Activated CD8-positive, alpha-beta memory T cell treated with anti-CD3 and anti-CD28 coated beads, Interleukin-2, amount 50 U/mL, for 1 hour (primary cell): ENCODE results near the gene PRKCZ.

Experiments used
- DNase-seq: peaks from one replicate; pipeline ENCODE4 v3.0.0-alpha.2; 2020; ENCODE audit errors: extremely low read depth

PRKCZ gene

DNA sequence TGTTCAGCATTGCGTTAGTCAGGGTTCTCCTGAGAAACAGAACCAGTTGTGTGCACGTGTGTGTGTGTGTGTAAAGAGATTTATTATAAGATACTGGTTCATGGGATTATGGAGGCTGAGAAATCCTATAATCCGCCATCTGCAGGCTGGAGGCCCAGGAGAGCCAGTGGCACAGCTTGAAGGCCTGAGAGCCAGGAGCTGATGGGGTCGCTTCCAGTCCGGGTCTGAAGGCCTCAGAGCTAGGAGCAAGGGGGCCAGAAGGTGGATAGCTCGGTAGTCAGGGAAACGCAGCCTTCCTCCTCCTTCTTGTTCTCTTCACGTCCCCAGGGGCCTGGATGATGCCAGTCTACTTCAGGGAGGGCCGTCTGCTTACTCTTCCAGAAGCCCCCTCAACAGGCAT is 106.7 kb downstream of the PRKCZ start:
- no peak for DNase-seq

DNA sequence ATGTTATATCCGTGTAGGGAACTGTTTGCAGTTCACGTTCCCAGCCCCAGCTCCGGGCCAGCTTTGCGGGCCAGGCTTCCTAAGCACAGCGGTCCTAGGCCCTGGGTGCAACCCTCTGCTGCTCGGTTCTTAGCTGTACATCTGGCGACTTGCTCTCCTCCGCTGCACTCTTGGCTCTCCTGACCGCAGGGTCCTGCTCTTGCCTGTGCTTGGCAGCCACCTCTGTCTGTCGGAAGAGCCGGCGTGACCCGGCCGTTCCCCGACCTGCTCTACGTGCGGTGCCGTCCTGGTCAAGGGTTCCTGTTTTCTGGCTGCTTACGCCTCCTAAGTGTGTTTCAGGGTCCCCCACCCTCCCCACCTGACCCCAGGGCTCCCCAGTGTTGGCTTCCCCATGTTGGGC is 107.6 kb downstream of the PRKCZ start:
- DNase-seq: no peak

DNA sequence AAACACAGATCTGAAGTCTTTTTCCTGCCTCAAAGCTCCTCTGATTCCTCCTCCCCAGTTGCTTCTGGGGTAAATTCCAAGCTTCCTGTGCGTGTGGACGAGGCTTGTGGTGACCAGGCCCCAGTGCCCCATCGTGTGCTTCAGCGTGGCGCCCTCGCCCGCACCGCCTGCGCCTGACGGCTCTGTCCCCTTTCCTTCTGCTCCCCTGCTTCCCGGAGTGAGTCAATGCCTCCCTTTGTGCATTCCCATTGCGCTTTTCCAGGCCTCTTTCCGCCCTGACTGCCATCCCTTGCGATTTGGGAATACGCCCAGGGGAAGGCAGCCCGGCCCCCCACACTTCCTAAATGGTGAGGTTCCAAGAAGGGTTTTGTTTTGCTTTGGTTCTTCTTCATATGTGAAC is 108.1 kb downstream of the PRKCZ start:
- DNase-seq: no peak

DNA sequence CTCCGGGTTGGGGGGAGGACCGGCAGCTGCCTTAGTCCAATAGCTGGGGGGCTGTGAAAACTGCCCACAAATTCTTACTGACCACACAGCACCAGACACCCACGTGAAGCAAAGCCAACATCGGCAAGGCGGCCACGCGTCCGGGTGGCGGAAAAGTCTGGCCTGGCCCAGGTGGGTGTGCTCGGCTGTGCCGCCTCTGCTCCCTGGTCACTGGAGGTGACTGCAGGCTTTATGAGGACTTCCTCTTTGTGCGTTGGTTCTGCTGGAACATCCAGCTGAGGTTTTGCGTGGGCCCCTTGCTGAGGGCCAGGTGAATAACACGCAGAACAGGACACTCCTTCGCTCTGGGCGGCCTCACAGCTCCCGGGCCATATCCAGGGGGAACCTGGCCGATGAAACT is 108.9 kb downstream of the PRKCZ start:
- no peak for DNase-seq

DNA sequence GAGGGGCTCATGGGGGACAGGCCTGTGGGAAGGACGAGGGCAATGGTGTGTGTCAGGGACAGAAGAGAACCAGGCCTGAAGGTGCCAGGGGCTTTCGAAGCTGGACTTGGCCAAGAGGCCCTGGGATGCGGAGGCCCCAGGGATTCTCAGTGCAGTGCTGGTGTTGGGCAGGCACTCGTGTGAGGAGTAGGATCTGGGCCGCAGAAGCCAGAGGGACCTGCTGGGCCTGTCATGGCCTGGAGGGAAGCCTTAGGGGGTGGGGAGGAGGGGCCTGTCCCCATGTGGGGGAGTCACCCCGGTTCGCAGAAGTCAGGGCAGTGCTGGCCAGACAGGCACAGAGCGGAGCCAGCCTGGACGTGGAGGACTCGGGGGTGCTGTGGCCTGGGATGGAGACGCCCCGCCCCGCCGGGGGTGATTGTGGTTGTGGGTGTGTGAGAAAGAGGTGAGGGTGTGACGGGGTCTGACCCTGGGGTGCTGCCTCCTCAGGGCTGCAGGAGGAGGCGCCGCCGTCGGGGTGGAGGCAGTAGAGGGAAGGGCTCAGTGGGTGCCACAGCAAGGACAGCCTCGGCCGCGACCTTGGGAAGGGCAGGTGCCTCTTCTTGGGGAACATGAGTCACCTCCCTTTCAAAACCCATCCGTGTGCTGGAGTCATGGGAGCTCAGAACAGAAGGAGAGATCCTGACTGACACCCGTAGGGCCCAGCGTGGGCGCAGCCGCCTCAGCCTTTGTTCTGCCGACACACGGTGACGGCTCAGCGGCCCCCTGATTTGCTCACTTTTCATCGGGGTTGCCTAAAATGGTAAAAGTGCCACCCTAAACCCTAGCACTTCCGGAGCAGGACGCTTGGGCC is 110.5 kb downstream of the PRKCZ start:
- DNase-seq: no peak

DNA sequence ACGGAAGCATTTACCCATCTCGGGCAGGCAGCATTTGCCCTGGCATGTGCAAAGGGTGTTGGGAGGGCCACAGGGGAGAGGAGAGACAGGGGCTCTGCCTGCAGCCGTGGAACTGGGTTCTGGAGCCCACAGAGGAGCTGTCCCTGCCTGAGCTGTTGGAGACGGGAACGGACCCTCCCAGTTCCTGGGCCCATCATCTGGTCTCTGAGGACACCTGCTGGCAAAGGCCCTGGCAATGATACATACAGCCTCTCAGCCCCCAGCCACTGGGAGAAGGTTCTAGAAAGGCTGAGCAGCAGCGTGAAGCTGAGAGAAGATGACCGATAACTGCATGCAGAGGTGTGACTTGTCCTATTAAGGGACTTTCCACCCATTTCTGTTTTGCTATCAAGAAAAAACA is 113.0 kb downstream of the PRKCZ start:
- no peak for DNase-seq

DNA sequence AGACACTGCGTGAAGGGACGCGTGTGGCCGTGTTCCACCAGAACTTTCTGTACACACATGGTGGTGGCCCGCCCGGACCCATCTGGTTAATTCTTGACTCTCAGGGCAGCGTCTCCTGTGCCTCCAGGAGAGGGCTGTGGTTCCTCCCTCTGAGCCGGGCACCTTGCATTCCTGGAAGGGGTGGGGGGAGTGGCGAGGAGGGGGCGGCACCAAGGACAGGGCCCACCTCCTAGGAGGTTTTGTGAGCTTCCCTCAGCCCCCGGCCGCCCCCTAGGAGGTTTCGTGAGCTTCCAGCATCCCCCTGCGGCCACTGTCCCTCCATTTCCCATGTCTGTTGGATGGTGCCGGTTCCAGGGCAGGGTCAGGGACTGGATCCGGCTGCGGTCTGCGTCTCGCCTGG is 115.4 kb downstream of the PRKCZ start:
- DNase-seq: no peak

DNA sequence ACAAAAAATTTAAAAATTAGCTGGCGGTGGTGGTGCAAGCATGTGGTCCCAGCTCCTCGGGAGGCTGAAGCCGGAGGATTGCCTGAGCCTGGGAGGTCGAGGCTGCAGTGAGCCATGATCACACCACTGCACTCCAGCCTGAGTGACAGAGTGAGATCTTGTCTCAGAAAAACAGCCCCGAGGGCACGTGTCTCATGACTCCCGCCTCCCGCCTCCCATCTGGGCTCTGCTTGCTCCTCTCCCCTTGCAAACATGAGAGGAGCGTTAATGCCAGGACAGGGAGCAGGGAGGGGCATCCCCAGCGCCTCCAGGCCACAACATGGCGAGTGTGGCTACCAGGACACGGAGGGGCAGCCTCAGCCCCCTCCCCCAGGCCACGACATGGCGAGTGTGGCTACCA is 116.0 kb downstream of the PRKCZ start:
- no peak for DNase-seq

DNA sequence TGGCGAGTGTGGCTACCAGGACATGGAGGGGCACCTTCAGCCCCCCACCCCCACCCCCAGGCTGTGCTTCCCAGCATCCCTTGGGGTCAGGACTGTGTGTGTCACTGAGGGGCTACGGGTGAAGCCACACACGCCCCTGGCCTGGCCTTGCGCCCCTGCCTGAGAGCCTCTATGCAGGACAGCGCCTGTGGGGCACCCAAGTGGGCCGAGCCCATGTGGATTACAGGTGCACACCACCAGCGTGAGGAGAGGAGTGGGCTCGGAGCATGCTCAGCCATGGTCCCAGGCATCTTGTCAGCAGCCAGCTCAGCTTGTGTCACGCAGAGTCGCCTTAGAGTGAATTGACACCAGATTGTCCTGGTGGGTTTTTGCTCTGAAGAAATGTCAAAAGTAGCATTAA is 116.5 kb downstream of the PRKCZ start:
- DNase-seq: no peak

DNA sequence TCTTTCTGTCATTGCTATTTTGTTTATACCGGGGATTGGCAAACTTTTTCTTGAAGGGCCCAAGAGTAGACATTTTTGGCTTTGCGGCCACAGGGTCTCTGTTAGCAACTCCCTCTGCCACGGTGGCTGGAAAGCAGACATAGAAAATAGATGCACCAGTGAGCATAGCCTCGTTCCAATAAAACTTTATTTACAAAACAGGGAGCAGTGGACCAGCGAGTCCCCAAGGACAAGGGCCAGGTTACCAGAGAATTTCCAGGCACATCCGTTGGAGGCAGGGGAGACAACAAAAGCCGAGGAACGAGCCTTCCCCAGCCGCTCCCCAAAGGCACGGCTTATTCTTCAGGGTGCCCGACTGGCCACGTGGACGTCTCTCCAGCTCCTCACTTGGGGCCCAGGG is 117.9 kb downstream of the PRKCZ start:
- no peak for DNase-seq

DNA sequence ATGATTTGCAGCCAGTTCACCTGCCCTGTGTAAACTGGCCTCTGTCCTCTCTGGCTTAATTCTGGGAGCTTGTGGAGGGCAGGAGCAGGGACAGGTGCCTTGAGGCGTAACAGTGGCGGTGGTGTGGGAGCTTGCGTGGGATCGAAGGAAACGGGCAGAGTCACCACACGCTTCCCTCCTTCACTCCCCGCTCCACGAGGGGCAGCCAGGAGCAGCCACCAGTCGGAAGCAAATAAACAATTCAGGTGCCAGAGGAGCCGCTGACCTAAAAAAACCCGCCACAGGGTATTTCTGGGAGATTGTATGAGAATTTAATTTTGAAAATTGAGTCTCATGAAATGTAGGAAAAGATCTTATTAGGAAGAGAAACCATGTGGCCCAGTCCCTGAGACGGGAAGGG is 118.3 kb downstream of the PRKCZ start:
- DNase-seq: no peak

DNA sequence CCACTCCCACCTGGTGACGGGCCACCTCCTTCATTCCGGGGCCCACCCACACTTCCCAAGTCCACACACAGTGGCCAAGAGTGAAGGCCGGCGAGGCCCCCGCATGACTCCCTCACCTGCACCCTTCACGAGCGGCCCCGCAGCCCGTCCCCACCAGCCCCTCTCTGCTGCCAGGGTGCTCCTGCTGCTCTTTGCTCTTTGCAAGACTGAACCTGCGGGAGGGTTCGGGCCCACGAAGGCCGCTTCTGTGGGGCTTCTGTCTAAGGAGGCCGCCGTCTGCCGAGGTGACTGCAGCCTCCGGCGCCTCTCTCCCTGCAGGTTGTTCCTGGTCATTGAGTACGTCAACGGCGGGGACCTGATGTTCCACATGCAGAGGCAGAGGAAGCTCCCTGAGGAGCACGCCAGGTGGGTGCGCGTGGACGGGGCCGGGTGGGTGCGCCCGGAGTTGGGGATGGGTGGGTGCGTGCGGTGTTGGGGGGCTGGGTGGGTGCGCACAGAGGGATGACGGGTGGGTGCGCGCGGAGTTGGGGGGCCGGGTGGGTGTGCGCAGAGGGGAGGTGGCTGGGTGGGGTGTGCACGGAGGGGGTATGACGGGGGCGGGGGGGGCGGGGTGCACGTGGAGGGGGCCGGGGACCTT is 119.1 kb downstream of the PRKCZ start:
- no peak for DNase-seq

DNA sequence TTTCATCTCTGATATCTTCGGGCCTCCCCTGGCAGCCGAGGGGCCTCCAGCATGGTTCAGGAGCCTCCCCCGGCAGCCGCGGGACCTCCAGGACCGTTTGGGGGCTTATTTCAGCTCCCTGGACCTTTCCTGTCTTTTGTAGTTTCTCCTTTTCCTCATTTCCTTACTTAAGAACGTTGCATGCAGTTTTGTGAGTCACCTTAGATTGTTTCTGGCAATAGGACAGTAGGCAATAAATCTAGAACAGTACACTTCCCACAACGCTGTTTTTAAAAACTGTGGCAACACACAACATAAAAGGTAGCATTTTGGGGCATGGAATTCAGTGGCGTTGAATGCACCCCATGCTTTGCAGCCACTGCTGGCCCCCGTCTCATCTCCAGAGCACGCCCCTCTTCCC is 120.0 kb downstream of the PRKCZ start:
- DNase-seq: no peak

DNA sequence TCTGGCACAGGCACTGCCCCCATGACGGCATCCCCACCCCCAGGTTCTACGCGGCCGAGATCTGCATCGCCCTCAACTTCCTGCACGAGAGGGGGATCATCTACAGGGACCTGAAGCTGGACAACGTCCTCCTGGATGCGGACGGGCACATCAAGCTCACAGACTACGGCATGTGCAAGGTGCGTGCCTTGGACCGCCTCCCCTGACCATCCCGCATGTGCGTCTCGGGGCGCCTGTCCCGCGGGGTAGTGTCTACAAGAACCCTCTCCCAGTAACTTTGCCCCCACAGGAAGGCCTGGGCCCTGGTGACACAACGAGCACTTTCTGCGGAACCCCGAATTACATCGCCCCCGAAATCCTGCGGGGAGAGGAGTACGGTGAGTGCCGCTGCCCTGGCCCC is 121.8 kb downstream of the PRKCZ start:
- DNase-seq: no peak

DNA sequence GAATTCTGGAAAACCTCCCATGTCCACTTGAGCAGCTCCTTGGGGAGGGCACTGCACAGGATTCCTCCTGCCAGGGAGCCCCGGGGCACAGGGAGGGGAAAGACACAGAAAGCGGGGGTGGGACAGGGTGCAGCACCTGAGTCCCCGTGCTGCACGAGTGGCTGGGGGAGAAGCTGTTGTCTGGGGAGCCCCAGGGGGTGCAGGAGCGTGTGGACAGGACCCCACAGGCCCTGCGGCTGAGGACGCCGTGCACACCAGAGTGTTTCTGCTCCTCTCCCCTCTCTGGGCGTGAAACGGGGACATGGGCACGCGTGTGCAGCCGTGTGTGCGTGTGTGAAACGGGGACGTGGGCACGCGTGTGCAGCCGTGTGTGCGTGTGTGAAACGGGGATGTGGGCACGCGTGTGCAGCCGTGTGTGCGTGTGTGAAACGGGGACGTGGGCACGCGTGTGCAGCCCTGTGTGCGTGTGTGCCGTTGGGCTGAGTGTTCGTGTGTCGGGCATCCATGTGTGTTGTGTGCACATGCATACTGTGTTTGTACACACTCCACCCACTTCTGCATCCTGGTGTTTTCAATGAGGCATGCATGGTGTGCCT is 122.4 kb downstream of the PRKCZ start:
- no peak for DNase-seq

DNA sequence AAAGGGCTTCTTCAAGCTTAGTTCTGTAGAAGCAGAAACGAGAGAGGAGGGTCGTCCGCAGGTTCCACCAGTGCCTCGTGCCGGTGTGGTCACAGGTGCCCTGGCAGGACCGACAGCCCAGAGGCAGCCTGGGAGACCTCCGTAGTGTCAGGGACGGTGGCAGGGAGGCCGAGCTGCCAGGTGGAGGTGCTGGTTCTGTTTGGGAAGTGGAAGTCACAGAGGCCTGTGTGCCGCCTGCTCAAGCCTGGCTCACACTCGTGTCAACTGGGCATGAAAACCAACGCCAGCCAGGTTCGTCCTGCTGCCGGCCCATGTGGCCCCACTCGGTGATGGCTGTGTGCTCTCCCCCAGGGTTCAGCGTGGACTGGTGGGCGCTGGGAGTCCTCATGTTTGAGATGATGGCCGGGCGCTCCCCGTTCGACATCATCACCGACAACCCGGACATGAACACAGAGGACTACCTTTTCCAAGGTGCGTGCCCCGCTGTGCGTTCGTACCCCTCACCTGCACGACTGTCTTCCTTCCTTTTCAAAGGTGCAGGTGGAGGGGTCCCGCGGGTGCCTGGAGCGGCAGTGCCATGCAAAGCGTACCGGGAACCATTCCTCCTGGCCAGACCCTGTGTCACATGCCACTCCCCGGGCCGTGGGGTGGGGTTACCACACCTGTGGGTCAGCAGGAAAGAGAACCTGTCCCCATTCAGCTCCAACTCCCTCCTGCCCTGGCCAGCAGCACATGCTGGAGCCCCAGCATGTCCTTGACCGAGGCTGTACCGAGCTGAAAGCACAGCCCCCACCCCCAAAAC is 123.5 kb downstream of the PRKCZ start:
- no peak for DNase-seq

DNA sequence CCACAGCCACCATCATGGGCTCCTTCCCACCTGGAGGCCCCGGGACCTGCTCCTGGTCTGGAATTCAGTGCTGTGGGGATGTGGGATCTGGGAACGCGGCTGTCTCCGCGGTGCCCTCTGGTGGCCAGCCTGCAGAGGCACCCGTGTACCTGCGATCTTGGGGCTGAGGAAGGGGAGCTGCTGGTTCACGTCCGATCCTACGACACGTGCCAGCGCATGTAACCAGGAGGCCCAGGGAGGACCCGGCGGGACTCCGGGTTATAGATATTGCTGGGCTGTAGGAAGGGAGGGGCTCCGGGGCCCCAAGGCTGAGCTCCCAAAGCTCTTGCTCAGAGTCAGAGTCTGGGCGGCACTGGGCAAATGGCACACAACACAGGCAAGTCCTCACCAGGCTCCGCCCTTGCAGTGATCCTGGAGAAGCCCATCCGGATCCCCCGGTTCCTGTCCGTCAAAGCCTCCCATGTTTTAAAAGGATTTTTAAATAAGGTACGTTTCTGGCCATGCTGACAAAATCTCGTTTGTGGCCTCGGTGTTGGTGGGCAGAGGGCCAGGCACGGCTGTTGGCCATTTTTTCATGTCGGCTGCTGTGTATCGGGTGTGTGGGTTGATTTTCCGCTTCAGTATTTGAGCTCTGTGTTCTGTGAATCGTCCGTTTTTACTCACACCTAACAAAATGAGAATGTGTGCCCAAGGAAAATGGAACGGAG is 124.3 kb downstream of the PRKCZ start:
- DNase-seq: no peak

DNA sequence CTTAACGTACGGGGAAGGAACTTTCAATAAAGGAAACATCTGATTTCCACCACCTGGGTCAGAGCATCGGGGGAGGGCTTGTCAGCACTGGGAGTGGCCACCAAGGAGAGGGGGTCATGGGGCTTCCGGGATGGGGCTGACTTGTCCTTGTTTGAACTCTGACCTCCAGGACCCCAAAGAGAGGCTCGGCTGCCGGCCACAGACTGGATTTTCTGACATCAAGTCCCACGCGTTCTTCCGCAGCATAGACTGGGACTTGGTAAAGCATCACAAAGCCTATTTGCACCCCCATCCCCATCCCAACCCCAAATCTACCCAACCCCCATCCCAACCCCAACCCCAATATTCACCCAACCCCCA is 124.8 kb downstream of the PRKCZ start:
- no peak for DNase-seq

DNA sequence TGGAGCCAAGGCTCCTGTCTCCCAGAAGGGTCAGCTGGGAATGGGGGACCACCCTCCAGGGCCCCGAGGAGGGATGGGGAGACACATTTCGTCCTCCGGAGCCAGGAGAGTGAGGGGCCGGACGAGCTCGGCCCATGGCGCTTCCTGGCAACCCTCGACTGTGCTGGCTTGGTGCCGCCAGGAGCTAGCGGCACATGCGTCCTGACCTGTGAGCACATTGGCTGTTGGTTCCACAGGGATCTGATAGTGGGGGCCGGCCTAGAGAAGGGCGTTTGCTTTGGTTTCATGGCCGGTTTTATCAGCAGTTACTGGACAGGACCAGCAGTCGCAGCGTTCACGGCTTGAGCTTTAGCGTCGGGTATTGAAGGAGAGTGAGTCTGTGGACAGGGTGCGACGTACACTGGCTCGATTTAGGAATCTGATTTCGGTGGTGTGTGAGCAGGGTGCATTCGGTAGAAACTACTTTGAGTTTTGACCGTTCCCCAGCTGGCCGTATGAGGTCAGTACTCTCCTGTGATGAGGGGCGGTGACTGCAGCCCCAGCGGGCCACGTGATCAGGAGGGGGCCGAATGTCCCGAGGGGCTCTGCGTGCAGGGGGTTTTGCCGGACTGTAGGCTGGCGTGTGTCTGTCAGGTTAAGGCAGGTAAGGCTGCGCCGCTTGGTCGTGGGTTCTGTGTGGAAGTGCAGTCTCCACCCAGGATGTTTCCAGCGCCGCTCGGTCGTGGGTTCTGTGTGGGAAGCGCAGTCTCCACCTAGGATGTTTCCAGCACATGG is 125.7 kb downstream of the PRKCZ start:
- no peak for DNase-seq

DNA sequence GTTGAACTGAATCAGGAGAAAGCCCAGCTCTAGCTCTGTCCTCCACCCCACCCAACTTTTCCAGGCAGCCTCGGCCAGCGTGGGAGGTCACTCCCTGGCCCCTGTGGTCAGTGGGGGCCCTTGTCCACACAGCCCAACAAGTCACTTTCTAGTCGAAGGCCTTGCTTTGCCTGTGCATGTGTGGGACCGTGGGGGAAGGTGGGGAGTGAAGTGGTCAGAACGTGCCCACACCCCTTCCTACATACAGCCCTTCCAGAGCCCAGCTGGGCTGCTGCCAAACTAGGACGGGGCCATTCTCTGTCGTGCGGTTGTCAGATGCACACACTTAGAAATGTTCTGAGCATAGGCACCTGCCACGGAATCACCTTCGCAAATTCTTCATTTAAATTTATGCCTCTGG is 126.4 kb downstream of the PRKCZ start:
- no peak for DNase-seq

DNA sequence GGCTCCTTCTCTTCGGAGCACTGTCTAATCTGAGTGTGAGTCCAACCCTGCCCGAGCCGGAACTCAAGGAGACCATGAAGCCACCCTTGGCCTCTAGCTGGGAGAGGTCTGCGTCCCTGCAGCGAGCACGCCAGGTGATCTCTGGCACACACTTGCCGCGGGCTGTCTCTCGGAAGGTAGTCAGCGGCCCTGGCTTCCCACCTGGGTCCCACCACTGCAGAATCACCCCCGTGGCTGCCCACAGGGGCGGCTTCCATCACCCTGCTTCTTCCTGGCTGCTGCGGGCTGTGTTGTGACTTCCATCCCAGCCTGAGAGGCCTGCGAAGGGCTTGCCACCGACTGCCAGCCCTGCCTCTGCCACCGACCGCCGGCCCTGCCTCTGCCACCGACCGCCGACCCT is 127.3 kb downstream of the PRKCZ start:
- DNase-seq: no peak
